ENCODE data around the gene ATOX1.

- peak in 1 of 2 donors; percentile 80 for TF ChIP-seq POLR2AphosphoS5 (IDR thresholded peaks at IDR 0.05; ENCODE audit: insufficient read depth in 1 of 2, low read depth in 1 of 2)
- TF ChIP-seq POLR2A (IDR thresholded peaks at IDR 0.05), result no peak
Measured at GRCh38 chr5:151708126-151708525, 50.3 kb downstream of the ATOX1 start.

All from vagina (tissue), 2 donors.